ENCODE results near the gene CDADC1. TPM values are rescaled to one million over a fixed set of nuclear protein-coding genes. Genes with fewer than 3 reads are reported as not detected.

Gene CDADC1
- total RNA-seq, 1 donor from 2014 or later: 6.9 TPM

GRCh38 chr13:49259586-49259985 is 11.9 kb downstream of the CDADC1 start:
- no peak overlapping the region for H3K4me3 ChIP-seq
- H3K36me3 ChIP-seq: peaks cover 0 to 39% of the 10 kb centered on the region in 2 donors
- no peaks in the 10 kb centered on the region for H3K27me3 ChIP-seq
- H3K9me3 ChIP-seq: no peaks in the 10 kb centered on the region
- no peaks in the 10 kb centered on the region for H3K4me1 ChIP-seq
- intact Hi-C loops (cut with DNase I): no loop called here
- no peak for TF ChIP-seq CTCF (IDR thresholded peaks at IDR 0.05)
- no peak for TF ChIP-seq POLR2AphosphoS5 (IDR thresholded peaks at IDR 0.05; ENCODE audit: insufficient read depth in 1 of 2, low read depth in 1 of 2)
- TF ChIP-seq POLR2A (IDR thresholded peaks at IDR 0.05): no peak
- no peak for DNase-seq (ENCODE audit: extremely low spot score in 2 of 2)
- H3K27ac ChIP-seq: no peak overlapping the region

DNA sequence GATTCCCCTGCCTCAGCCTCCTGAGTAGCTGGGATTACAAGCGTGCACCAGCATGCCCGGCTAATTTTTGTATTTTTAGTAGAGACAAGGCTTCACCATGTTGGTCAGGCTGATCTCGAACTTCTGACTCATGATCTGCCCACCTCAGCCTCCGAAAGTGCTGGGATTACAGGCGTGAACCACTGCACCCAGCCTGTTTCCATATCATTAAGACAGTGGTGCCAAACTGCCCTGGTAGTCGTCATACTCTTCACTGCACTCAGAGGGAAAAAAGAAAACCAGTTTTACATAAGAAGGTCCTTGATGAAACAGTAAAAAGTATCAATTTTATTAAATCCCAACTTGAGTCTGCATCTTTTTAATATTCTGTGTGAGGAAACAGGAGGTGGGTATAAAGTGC is 14.9 kb downstream of the CDADC1 start:
- intact Hi-C loops (cut with DNase I): no loop called here
- DNase-seq (ENCODE audit: extremely low spot score in 2 of 2): no peak
- no peak overlapping the region for H3K4me3 ChIP-seq
- no peaks in the 10 kb centered on the region for H3K27me3 ChIP-seq
- H3K9me3 ChIP-seq: no peaks in the 10 kb centered on the region
- H3K36me3 ChIP-seq: peaks cover 0 to 27% of the 10 kb centered on the region in 2 donors
- TF ChIP-seq POLR2AphosphoS5 (IDR thresholded peaks at IDR 0.05; ENCODE audit: insufficient read depth in 1 of 2, low read depth in 1 of 2) (no peak), CTCF (IDR thresholded peaks at IDR 0.05) (no peak), POLR2A (IDR thresholded peaks at IDR 0.05) (no peak)
- H3K4me1 ChIP-seq: no peaks in the 10 kb centered on the region
- no peak overlapping the region for H3K27ac ChIP-seq

- H3K4me1 ChIP-seq: no peaks in the 10 kb centered on the region
- no peak for TF ChIP-seq CTCF (IDR thresholded peaks at IDR 0.05)
- TF ChIP-seq POLR2AphosphoS5 (IDR thresholded peaks at IDR 0.05; ENCODE audit: insufficient read depth in 1 of 2, low read depth in 1 of 2): no peak
- TF ChIP-seq POLR2A (IDR thresholded peaks at IDR 0.05): no peak
- H3K36me3 ChIP-seq: peaks cover 0 to 20% of the 10 kb centered on the region in 2 donors
- intact Hi-C loops (cut with DNase I): no loop called here
- no peak for DNase-seq (ENCODE audit: extremely low spot score in 2 of 2)
- no peak overlapping the region for H3K4me3 ChIP-seq
- H3K27me3 ChIP-seq: no peaks in the 10 kb centered on the region
- no peak overlapping the region for H3K27ac ChIP-seq
- H3K9me3 ChIP-seq: no peaks in the 10 kb centered on the region
Measured at GRCh38 chr13:49265822-49266221, 18.1 kb downstream of the CDADC1 start.

- no peaks in the 10 kb centered on the region for H3K27me3 ChIP-seq
- intact Hi-C loops (cut with DNase I): no loop called here
- no peak for DNase-seq (ENCODE audit: extremely low spot score in 2 of 2)
- no peak overlapping the region for H3K27ac ChIP-seq
- no peaks in the 10 kb centered on the region for H3K4me1 ChIP-seq
- H3K4me3 ChIP-seq: no peak overlapping the region
- H3K9me3 ChIP-seq: no peaks in the 10 kb centered on the region
- peaks cover 0 to 10% of the 10 kb centered on the region in 2 donors for H3K36me3 ChIP-seq
- TF ChIP-seq CTCF (IDR thresholded peaks at IDR 0.05) (no peak), POLR2AphosphoS5 (IDR thresholded peaks at IDR 0.05; ENCODE audit: insufficient read depth in 1 of 2, low read depth in 1 of 2) (no peak), POLR2A (IDR thresholded peaks at IDR 0.05) (no peak)
Measured at GRCh38 chr13:49271264-49271663, 23.5 kb downstream of the CDADC1 start.

- intact Hi-C loops (cut with DNase I): no loop called here
- no peak overlapping the region for H3K27ac ChIP-seq
- H3K4me3 ChIP-seq: no peak overlapping the region
- H3K4me1 ChIP-seq: no peaks in the 10 kb centered on the region
- DNase-seq (ENCODE audit: extremely low spot score in 2 of 2): no peak
- no peak for TF ChIP-seq CTCF (IDR thresholded peaks at IDR 0.05)
- TF ChIP-seq POLR2AphosphoS5 (IDR thresholded peaks at IDR 0.05; ENCODE audit: insufficient read depth in 1 of 2, low read depth in 1 of 2): no peak
- no peak for TF ChIP-seq POLR2A (IDR thresholded peaks at IDR 0.05)
- H3K36me3 ChIP-seq: peaks cover 0 to 10% of the 10 kb centered on the region in 2 donors
- no peaks in the 10 kb centered on the region for H3K9me3 ChIP-seq
- H3K27me3 ChIP-seq: no peaks in the 10 kb centered on the region
Measured at GRCh38 chr13:49272296-49272695, 24.6 kb downstream of the CDADC1 start.

All from vagina (tissue), 2 donors.